Measurements from ENCODE around the gene PPP1R15A.

The PPP1R15A gene

DNA sequence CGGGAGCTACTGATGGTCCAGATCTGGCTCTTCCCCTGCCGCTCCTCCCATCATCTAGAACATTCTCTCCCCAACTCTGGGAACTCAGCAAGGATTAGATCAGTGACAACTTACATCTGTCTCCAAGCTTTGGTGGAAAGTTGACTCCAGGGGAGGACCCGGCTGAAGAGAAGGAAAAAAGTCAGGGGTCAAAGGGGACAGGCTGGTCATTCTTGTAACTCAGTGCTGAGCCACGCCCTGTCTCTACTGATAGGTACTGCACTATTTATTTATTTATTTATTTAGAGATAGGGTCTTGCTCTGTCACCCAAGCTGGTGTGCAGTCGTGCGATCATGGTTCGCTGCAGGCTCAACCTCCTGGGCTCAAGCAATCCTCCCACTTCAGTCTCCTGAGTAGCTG is 18.1 kb upstream of the PPP1R15A start:
- no peaks in the 10 kb centered on the region for H3K36me3 ChIP-seq (ENCODE audit: control insufficient read depth, insufficient read depth, low read length)
- TF ChIP-seq, protein P1, sequence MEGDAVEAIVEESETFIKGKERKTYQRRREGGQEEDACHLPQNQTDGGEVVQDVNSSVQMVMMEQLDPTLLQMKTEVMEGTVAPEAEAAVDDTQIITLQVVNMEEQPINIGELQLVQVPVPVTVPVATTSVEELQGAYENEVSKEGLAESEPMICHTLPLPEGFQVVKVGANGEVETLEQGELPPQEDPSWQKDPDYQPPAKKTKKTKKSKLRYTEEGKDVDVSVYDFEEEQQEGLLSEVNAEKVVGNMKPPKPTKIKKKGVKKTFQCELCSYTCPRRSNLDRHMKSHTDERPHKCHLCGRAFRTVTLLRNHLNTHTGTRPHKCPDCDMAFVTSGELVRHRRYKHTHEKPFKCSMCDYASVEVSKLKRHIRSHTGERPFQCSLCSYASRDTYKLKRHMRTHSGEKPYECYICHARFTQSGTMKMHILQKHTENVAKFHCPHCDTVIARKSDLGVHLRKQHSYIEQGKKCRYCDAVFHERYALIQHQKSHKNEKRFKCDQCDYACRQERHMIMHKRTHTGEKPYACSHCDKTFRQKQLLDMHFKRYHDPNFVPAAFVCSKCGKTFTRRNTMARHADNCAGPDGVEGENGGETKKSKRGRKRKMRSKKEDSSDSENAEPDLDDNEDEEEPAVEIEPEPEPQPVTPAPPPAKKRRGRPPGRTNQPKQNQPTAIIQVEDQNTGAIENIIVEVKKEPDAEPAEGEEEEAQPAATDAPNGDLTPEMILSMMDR (IDR thresholded peaks at IDR 0.05): no peak
- H3K4me1 ChIP-seq: no peaks in the 10 kb centered on the region
- no peak overlapping the region for H3K4me3 ChIP-seq (ENCODE audit: low read depth, low read length)
- H3K9ac ChIP-seq: no peak overlapping the region
- H3K4me2 ChIP-seq (ENCODE audit: low read length): no peak overlapping the region
- no peaks in the 10 kb centered on the region for H3K27me3 ChIP-seq (ENCODE audit: control insufficient read depth, insufficient read depth, low read length)
- no peak overlapping the region for H2AFZ ChIP-seq
- H3K79me2 ChIP-seq: no peaks in the 10 kb centered on the region
- no peaks in the 10 kb centered on the region for H3K9me3 ChIP-seq (ENCODE audit: control insufficient read depth, low read length)
- no peak overlapping the region for H3K27ac ChIP-seq

DNA sequence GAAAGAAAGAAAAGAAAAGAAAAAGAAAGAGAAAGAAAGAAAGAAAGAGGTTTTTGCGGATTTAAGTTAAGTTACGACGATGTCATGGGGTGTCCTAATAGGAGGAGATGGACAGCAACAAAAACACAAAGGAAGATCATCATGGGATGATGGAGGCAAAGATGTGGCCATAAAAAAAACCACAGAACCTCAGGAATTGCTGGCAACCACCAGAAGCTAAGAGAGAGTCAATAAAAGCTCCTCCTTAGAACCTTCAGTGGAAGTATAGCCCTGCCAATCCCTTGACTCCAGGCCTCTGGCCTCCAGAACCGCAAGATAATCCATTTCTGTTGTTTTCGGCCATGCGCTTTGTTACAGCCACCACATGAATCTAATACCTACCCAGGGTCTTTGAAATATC is 15.3 kb upstream of the PPP1R15A start:
- no peaks in the 10 kb centered on the region for H3K9me3 ChIP-seq (ENCODE audit: control insufficient read depth, low read length)
- H3K27ac ChIP-seq: no peak overlapping the region
- H3K4me1 ChIP-seq: no peaks in the 10 kb centered on the region
- no peak overlapping the region for H3K4me2 ChIP-seq (ENCODE audit: low read length)
- H3K79me2 ChIP-seq: no peaks in the 10 kb centered on the region
- TF ChIP-seq, protein P1 (IDR thresholded peaks at IDR 0.05): no peak
- no peaks in the 10 kb centered on the region for H3K36me3 ChIP-seq (ENCODE audit: control insufficient read depth, insufficient read depth, low read length)
- no peak overlapping the region for H2AFZ ChIP-seq
- no peaks in the 10 kb centered on the region for H3K27me3 ChIP-seq (ENCODE audit: control insufficient read depth, insufficient read depth, low read length)
- H3K4me3 ChIP-seq (ENCODE audit: low read depth, low read length): no peak overlapping the region
- no peak overlapping the region for H3K9ac ChIP-seq

DNA sequence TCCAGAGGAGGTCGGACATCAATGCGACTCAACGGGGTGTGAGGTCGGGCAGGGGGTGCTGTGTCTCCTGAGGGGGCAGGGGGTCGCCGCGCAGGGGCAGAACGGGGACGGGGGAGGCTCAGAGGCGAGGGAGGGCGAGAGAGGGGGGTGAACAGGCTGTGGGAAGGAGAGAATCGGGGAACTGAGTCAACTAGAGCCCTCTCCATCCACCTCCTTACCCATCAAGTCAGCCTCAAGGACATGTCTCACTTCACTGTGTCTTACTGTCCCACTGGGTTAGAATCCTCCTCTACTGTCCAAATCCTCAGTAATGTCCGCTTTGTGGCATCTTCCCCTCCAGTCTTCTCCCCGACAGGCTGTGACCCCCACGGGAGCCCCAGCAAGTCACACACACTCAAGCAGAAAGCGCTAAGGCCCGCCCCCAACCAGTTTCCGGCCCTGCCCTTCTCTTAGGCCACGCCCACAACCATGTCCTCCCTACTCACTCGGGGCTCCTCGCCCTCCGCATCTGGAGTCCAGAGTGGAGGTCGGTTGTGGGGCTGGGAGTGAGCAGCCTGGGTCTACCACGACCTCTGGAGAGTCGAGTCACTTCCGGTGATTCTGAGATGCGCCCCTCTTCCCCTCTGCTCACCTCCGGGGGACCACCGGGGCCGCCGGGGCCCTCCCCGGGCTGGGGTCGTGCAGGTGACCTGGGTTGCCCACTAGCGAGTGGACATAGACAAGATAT is 13.1 kb upstream of the PPP1R15A start:
- TF ChIP-seq, protein P1 (IDR thresholded peaks at IDR 0.05): no peak
- Histone ChIP-seq H3K27me3 (ENCODE audit: control insufficient read depth, insufficient read depth, low read length) (no peaks in the 10 kb centered on the region), H3K4me2 (ENCODE audit: low read length) (peak overlapping the region; percentile 69), H2AFZ (peak overlapping the region; percentile 11), H3K79me2 (no peaks in the 10 kb centered on the region), H3K4me1 (no peaks in the 10 kb centered on the region), H3K4me3 (ENCODE audit: low read depth, low read length) (peak overlapping the region; percentile 32), H3K36me3 (ENCODE audit: control insufficient read depth, insufficient read depth, low read length) (no peaks in the 10 kb centered on the region), H3K9ac (no peak overlapping the region), H3K27ac (no peak overlapping the region), H3K9me3 (ENCODE audit: control insufficient read depth, low read length) (no peaks in the 10 kb centered on the region)

DNA sequence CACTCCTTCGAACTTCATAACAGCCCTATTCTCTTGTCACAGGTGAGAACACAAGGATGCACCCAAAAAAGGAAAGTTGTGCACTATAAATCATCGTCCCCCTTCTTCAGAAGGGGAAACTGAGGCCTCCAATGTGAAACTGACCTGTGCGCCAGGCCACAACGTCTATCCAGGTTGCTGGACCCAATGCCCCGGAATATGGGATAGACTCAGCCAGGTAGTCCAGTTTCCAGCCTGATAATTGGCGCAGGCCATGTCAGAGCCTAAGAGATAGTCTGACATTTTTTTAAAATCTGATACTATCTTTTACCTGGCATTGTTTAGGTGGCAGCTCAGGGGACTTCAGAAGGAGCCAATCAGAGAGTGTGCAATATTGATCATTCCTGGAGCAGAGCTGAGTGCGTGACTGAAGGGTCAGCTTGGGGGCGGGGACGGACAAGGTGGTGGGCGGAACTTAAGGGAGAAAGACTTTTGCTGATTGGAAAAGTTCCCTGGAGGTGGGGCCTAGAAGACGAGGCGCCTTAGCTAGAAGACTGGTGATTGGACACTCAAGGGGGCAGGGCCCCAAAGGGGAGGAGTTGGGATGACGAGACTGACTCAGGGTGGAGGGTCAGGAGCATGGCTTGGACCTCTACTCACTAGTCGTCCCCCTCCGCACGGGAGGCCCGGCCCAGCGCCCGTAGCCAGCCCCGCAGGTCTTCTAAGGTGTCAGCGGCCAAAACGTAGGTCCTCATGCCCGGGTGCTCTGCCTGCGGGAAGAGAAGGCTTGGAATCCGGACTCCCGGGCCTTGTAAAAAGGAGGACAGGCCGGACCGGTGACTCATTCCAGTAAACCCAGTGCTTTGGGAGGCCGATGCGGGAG is 12.3 kb upstream of the PPP1R15A start:
- Histone ChIP-seq H3K4me3 (ENCODE audit: low read depth, low read length) (no peak overlapping the region), H3K27ac (no peak overlapping the region), H3K36me3 (ENCODE audit: control insufficient read depth, insufficient read depth, low read length) (no peaks in the 10 kb centered on the region)

More for the DNA sequence above, 12.3 kb upstream of the PPP1R15A start:
- Histone ChIP-seq H3K9ac (no peak overlapping the region), H3K9me3 (ENCODE audit: control insufficient read depth, low read length) (no peaks in the 10 kb centered on the region), H3K27me3 (ENCODE audit: control insufficient read depth, insufficient read depth, low read length) (no peaks in the 10 kb centered on the region), H2AFZ (no peak overlapping the region), H3K4me1 (no peaks in the 10 kb centered on the region), H3K79me2 (no peaks in the 10 kb centered on the region), H3K4me2 (ENCODE audit: low read length) (peak overlapping the region; percentile 69)
- TF ChIP-seq, protein P1 (IDR thresholded peaks at IDR 0.05): no peak
